ENCODE data around the gene ANKUB1. TPM values are rescaled to one million over a fixed set of nuclear protein-coding genes. Genes with fewer than 3 reads are reported as not detected.

ANKUB1 gene
- total RNA-seq, 2 experiments from 2014 or later, result not detected

- peaks cover 12% of the 10 kb centered on the region for H3K36me3 ChIP-seq (ENCODE audit: insufficient read depth, low read length)
- H3K27ac ChIP-seq (ENCODE audit: low read depth in 1 of 2, low read length in 2 of 2), result no peak overlapping the region
- no peaks in the 10 kb centered on the region for H3K9me3 ChIP-seq (ENCODE audit: control insufficient read depth in 1 of 2, insufficient read depth in 1 of 2, low read length in 2 of 2)
- CTCF ChIA-PET, result no interaction called here
- Mint-ChIP-seq H3K9me3 (no peaks in the 10 kb centered on the region), H3K36me3 (ENCODE audit: low read depth) (peaks cover 31% of the 10 kb centered on the region), H3K27ac (peak overlapping the region; percentile 96), H3K4me3 (peak overlapping the region; percentile 99), H3K4me1 (ENCODE audit: low read depth) (peaks cover 45% of the 10 kb centered on the region), H3K27me3 (peaks cover 11% of the 10 kb centered on the region)
- ATAC-seq (ENCODE audit: poor library complexity), result no peak
- no peak for TF ChIP-seq CTCF (IDR thresholded peaks at IDR 0.05)
- no peak for DNase-seq
- no peak overlapping the region for H3K4me3 ChIP-seq (ENCODE audit: low read length)
- no peaks in the 10 kb centered on the region for H3K27me3 ChIP-seq (ENCODE audit: control insufficient read depth in 1 of 2, insufficient read depth in 2 of 2, low read length in 2 of 2)
- H3K4me1 ChIP-seq (ENCODE audit: insufficient read depth, low read length), result peaks cover 12% of the 10 kb centered on the region
- POLR2A ChIA-PET, result interaction anchor here (2.5 kb wide), 1 partner anchor 60 kb away, joined by 31 read pairs; the partner anchor contains the start of gene RNF13
- intact Hi-C loops (cut with DNase I, micrococcal nuclease), result loop anchor here (2.0 to 10.0 kb wide), 2 partner anchors 59 to 629 kb away; partner anchors contain the start of genes RNF13 (in 2 of the 2) and HPS3 (in 1 of the 2)
Measured at GRCh38 chr3:149753717-149754116, 38.6 kb downstream of the ANKUB1 start.

GRCh38 chr3:149752788-149753136, 39.6 kb downstream of the ANKUB1 start:
- H3K27ac Mint-ChIP-seq, result peak overlapping the region; percentile 96
- peaks cover 40% of the 10 kb centered on the region for H3K36me3 Mint-ChIP-seq (ENCODE audit: low read depth)
- H3K9me3 Mint-ChIP-seq, result no peaks in the 10 kb centered on the region
- Histone ChIP-seq H3K4me3 (ENCODE audit: low read length) (peak overlapping the region; percentile 85), H3K9me3 (ENCODE audit: control insufficient read depth in 1 of 2, insufficient read depth in 1 of 2, low read length in 2 of 2) (no peaks in the 10 kb centered on the region), H3K27ac (ENCODE audit: low read depth in 1 of 2, low read length in 2 of 2) (peak overlapping the region; percentile 69), H3K36me3 (ENCODE audit: insufficient read depth, low read length) (peaks cover 21% of the 10 kb centered on the region), H3K27me3 (ENCODE audit: control insufficient read depth in 1 of 2, insufficient read depth in 2 of 2, low read length in 2 of 2) (no peaks in the 10 kb centered on the region), H3K4me1 (ENCODE audit: insufficient read depth, low read length) (peaks cover 12% of the 10 kb centered on the region)
- DNase-seq, result no peak
- peak; percentile 16 for ATAC-seq (ENCODE audit: poor library complexity)
- ChIA-PET POLR2A (interaction anchor here (0.9 to 2.5 kb wide), 6 partner anchors 8 to 794 kb away, joined by 3 to 31 read pairs (median 3); partner anchors contain the start of genes EIF2A, HPS3, RNF13 and SERP1), CTCF (interaction anchor here (2.6 kb wide), 1 partner anchor 56 kb away, joined by 12 read pairs; no protein-coding TSS in a partner anchor)
- H3K4me1 Mint-ChIP-seq (ENCODE audit: low read depth), result peaks cover 45% of the 10 kb centered on the region
- H3K27me3 Mint-ChIP-seq, result peaks cover 5% of the 10 kb centered on the region
- TF ChIP-seq CTCF (IDR thresholded peaks at IDR 0.05), result peak; percentile 35
- H3K4me3 Mint-ChIP-seq, result peak overlapping the region; percentile 99
- intact Hi-C loops (cut with DNase I, micrococcal nuclease), result loop anchor here (2.0 to 10.0 kb wide), 2 partner anchors 60 to 628 kb away; partner anchors contain the start of genes RNF13 (in 2 of the 2) and HPS3 (in 1 of the 2)

GRCh38 chr3:149752051-149752787, 40.1 kb downstream of the ANKUB1 start, which contains the start of gene COMMD2:
TSS of gene COMMD2 (minus strand) at chr3:149752489. CDS start at chr3:149752444, 45 bp downstream.
- TF ChIP-seq CTCF (IDR thresholded peaks at IDR 0.05), result peak; percentile 68

More at GRCh38 chr3:149752051-149752787, 40.1 kb downstream of the ANKUB1 start, which contains the start of gene COMMD2:
- H3K4me3 Mint-ChIP-seq, result peak within 1 kb of the TSS; percentile 99
- CTCF ChIA-PET, result interaction anchor here (0.6 to 2.6 kb wide), 4 partner anchors 14 to 798 kb away, joined by 3 to 12 read pairs (median 3); no protein-coding TSS in a partner anchor
- H3K4me1 ChIP-seq (ENCODE audit: insufficient read depth, low read length), result peaks cover 12% of the 10 kb centered on the region
- H3K36me3 Mint-ChIP-seq (ENCODE audit: low read depth), result peaks cover 45% of the 10 kb centered on the region
- POLR2A ChIA-PET, result interaction anchor here (0.8 to 2.5 kb wide), 8 partner anchors 9 to 951 kb away, joined by 3 to 31 read pairs (median 3); partner anchors contain the start of genes EIF2A, ERICH6, HPS3 and RNF13
- H3K4me1 Mint-ChIP-seq (ENCODE audit: low read depth), result peaks cover 45% of the 10 kb centered on the region
- DNase-seq (peak; percentile 53 to 89 (median 66)), ATAC-seq (ENCODE audit: poor library complexity) (peak; percentile 86)
- intact Hi-C loops (cut with DNase I, micrococcal nuclease), result loop anchor here (2.0 to 10.0 kb wide), 2 partner anchors 61 to 627 kb away; partner anchors contain the start of genes RNF13 (in 2 of the 2) and HPS3 (in 1 of the 2)
- H3K4me3 ChIP-seq (ENCODE audit: low read length), result peak within 1 kb of the TSS; percentile 85
- no peaks in the 10 kb centered on the region for H3K9me3 ChIP-seq (ENCODE audit: control insufficient read depth in 1 of 2, insufficient read depth in 1 of 2, low read length in 2 of 2)
- no peaks in the 10 kb centered on the region for H3K27me3 Mint-ChIP-seq
- peaks cover 24% of the 10 kb centered on the region for H3K36me3 ChIP-seq (ENCODE audit: insufficient read depth, low read length)
- peak within 1 kb of the TSS; percentile 69 for H3K27ac ChIP-seq (ENCODE audit: low read depth in 1 of 2, low read length in 2 of 2)
- no peaks in the 10 kb centered on the region for H3K27me3 ChIP-seq (ENCODE audit: control insufficient read depth in 1 of 2, insufficient read depth in 2 of 2, low read length in 2 of 2)
- H3K9me3 Mint-ChIP-seq, result no peaks in the 10 kb centered on the region
- H3K27ac Mint-ChIP-seq, result peak within 1 kb of the TSS; percentile 96

All from CD4-positive, alpha-beta T cell (primary cell).